IMR-90 (cell line): Measurements from ENCODE around the gene WDR81. TPM values are rescaled to one million over a fixed set of nuclear protein-coding genes. Genes with fewer than 3 reads are reported as not detected.

Experiments
- ATAC-seq: fragments of 200-7000 bp; cut with Tn5 transposase; 2 replicates; pipeline ENCODE4 v1.9.1; 2020; ENCODE audit warnings: low read depth, mild to moderate bottlenecking, moderate library complexity
- BruUV-seq: library from RNA; stranded (reverse); fragments of 400-500 nt; replicated peaks from 2 replicates; lab custom pipeline; 2021; lab: Mats Ljungman, UMichigan
- CTCF ChIA-PET: fragments of 300-600 bp; formaldehyde crosslinking; extraction: SDS; loops from one replicate; lab custom pipeline; 2021; ENCODE audit warnings: antibody characterized with exemption; lab: Yijun Ruan, JAX
- POLR2A ChIA-PET: fragments of 300-600 bp; sonication (Branson Sonifier 250); formaldehyde crosslinking; loops from one replicate; lab custom pipeline; 2022; ENCODE audit warnings: antibody characterized with exemption; ENCODE audit not compliant: unreplicated experiment; lab: Charles Lee
- DNase-seq: peaks from one replicate; pipeline ENCODE4 v3.0.0; 2013
- H2AFZ ChIP-seq: replicated peaks from 2 replicates; pipeline ENCODE3; 2013; ENCODE audit warnings: low read length, mild to moderate bottlenecking; ENCODE audit not compliant: poor library complexity
- H2AK5ac ChIP-seq: 2 replicates; pipeline ENCODE4 v1.6.1; 2013; ENCODE audit warnings: low read depth, low read length, inconsistent platforms
- H2AK9ac ChIP-seq: replicated peaks from 2 replicates; pipeline ENCODE3; 2013; ENCODE audit warnings: mild to moderate bottlenecking, low read depth, low read length, moderate library complexity; ENCODE audit not compliant: poor library complexity
- H2BK120ac ChIP-seq: 2 replicates; pipeline ENCODE4 v1.6.1; 2013; ENCODE audit warnings: low read depth, low read length, inconsistent platforms
- H2BK15ac ChIP-seq: 3 replicates; pipeline ENCODE4 v1.6.1; 2013; ENCODE audit warnings: low read depth, low read length, inconsistent platforms
- H2BK20ac ChIP-seq: 2 replicates; pipeline ENCODE4 v1.6.1; 2013; ENCODE audit warnings: low read depth, mild to moderate bottlenecking, inconsistent platforms, low read length, moderate library complexity
- H2BK5ac ChIP-seq: 2 replicates; pipeline ENCODE4 v1.6.1; 2013; ENCODE audit warnings: mild to moderate bottlenecking, low read depth, low read length, inconsistent platforms; ENCODE audit not compliant: poor library complexity, severe bottlenecking
- H3K14ac ChIP-seq: replicated peaks from 2 replicates; pipeline ENCODE4 v1.6.1; 2013; ENCODE audit warnings: low read depth, low read length, inconsistent platforms
- H3K18ac ChIP-seq: 2 replicates; pipeline ENCODE4 v1.6.1; 2013; ENCODE audit warnings: low read depth, low read length, control low read depth
- H3K23ac ChIP-seq: 2 replicates; pipeline ENCODE4 v1.6.1; 2013; ENCODE audit warnings: low read depth, low read length, inconsistent platforms
- H3K27ac ChIP-seq: 2 replicates; pipeline ENCODE4 v1.5.1; 2013; ENCODE audit warnings: mild to moderate bottlenecking, control low read depth, low read length; ENCODE audit not compliant: insufficient read depth
- H3K27me3 ChIP-seq: 2 replicates; pipeline ENCODE4 v1.6.1; 2013; ENCODE audit warnings: low read length; ENCODE audit not compliant: control insufficient read depth, insufficient read depth
- H3K36me3 ChIP-seq: 2 replicates; pipeline ENCODE4 v1.6.1; 2013; ENCODE audit warnings: low read length, mixed read lengths; ENCODE audit not compliant: control insufficient read depth, insufficient read depth
- H3K4ac ChIP-seq: 2 replicates; pipeline ENCODE4 v1.6.1; 2013; ENCODE audit warnings: low read depth, low read length, inconsistent platforms
- H3K4me1 ChIP-seq: 2 replicates; pipeline ENCODE4 v1.6.1; 2013; ENCODE audit warnings: low read length, mixed read lengths; ENCODE audit not compliant: control insufficient read depth, insufficient read depth
- H3K4me2 ChIP-seq: 2 replicates; pipeline ENCODE4 v1.6.1; 2013; ENCODE audit warnings: low read depth, mild to moderate bottlenecking, control low read depth, low read length, moderate library complexity
- H3K4me3 ChIP-seq: 2 replicates; pipeline ENCODE4 v1.5.1; 2013; ENCODE audit warnings: low read depth, mild to moderate bottlenecking, control low read depth, low read length, moderate library complexity; ENCODE audit not compliant: insufficient read depth
- H3K56ac ChIP-seq: 2 replicates; pipeline ENCODE4 v1.6.1; 2013; ENCODE audit warnings: low read length, inconsistent platforms; ENCODE audit not compliant: insufficient read depth; ENCODE audit errors: extremely low read depth
- H3K79me1 ChIP-seq, 2 experiments: 2 replicates each; pipeline ENCODE4 v1.6.1; 2013; ENCODE audit warnings: low read length in 2 of 2, inconsistent platforms in 1 of 2, low read depth in 1 of 2
- H3K9ac ChIP-seq: 2 replicates; pipeline ENCODE4 v1.6.1; 2013; ENCODE audit warnings: low read depth, low read length, control low read depth
- H3K9me1 ChIP-seq: 2 replicates; pipeline ENCODE4 v1.6.1; 2013; ENCODE audit warnings: low read length, inconsistent platforms; ENCODE audit not compliant: insufficient read depth
- H3K9me3 ChIP-seq: 2 replicates; pipeline ENCODE4 v1.6.1; 2013; ENCODE audit warnings: low read length; ENCODE audit not compliant: control insufficient read depth, insufficient read depth
- H4K20me1 ChIP-seq: 2 replicates; pipeline ENCODE4 v1.6.1; 2013; ENCODE audit warnings: low read length, inconsistent platforms; ENCODE audit not compliant: insufficient read depth
- H4K5ac ChIP-seq: 2 replicates; pipeline ENCODE4 v1.6.1; 2013; ENCODE audit warnings: mild to moderate bottlenecking, low read depth, low read length, control low read depth
- H4K8ac ChIP-seq, 2 experiments: 2 replicates each; pipeline ENCODE4 v1.6.1; 2013; ENCODE audit warnings: low read depth in 2 of 2, low read length in 2 of 2, control low read depth in 1 of 2, inconsistent platforms in 1 of 2
- H4K91ac ChIP-seq: 2 replicates; pipeline ENCODE4 v1.6.1; 2013; ENCODE audit warnings: low read depth, low read length, inconsistent platforms; ENCODE audit not compliant: insufficient read depth
- BHLHE40 ChIP-seq: fragments of 150-350 bp; IDR thresholded peaks from 2 replicates; pipeline ENCODE4 v1.6.1; 2016; ENCODE audit warnings: mild to moderate bottlenecking, low read depth, low read length
- CHD1 ChIP-seq: IDR thresholded peaks from 2 replicates; pipeline ENCODE4 v1.6.1; 2012; ENCODE audit warnings: low read depth, low read length, improper control_type of control experiment
- ELK1 ChIP-seq: fragments of 150-350 bp; IDR thresholded peaks from 2 replicates; pipeline ENCODE4 v1.6.1; 2016; ENCODE audit warnings: low read depth, mild to moderate bottlenecking, low read length, moderate library complexity, borderline replicate concordance
- FOS ChIP-seq: fragments of 150-350 bp; IDR thresholded peaks from 2 replicates; pipeline ENCODE4 v1.6.1; 2016; ENCODE audit warnings: low read depth, low read length
- MAZ ChIP-seq: IDR thresholded peaks from 2 replicates; pipeline ENCODE4 v1.6.1; 2012; ENCODE audit warnings: low read depth, mild to moderate bottlenecking, low read length, improper control_type of control experiment, moderate library complexity, borderline replicate concordance
- MXI1 ChIP-seq: IDR thresholded peaks from 2 replicates; pipeline ENCODE4 v1.6.1; 2012; ENCODE audit warnings: low read depth, mild to moderate bottlenecking, low read length, moderate library complexity, borderline replicate concordance
- NFE2L2 ChIP-seq: fragments of 150-350 bp; IDR thresholded peaks from 2 replicates; pipeline ENCODE4 v1.6.1; 2016; ENCODE audit warnings: low read depth, mild to moderate bottlenecking, low read length
- POLR2A ChIP-seq: IDR thresholded peaks from 2 replicates; pipeline ENCODE4 v1.6.1; 2012; ENCODE audit warnings: mild to moderate bottlenecking, low read depth, low read length
- RAD21 ChIP-seq: IDR thresholded peaks from 2 replicates; pipeline ENCODE4 v1.6.1; 2012; ENCODE audit warnings: low read length, improper control_type of control experiment
- RCOR1 ChIP-seq: IDR thresholded peaks from 2 replicates; pipeline ENCODE4 v1.6.1; 2012; ENCODE audit warnings: mild to moderate bottlenecking, low read length, improper control_type of control experiment; ENCODE audit not compliant: insufficient replicate concordance
- RFX5 ChIP-seq: IDR thresholded peaks from 2 replicates; pipeline ENCODE4 v1.8.0; 2012; ENCODE audit warnings: low read depth, mild to moderate bottlenecking, low read length, moderate library complexity
- USF2 ChIP-seq: fragments of 150-350 bp; IDR thresholded peaks from 2 replicates; pipeline ENCODE4 v1.6.1; 2017; ENCODE audit warnings: mild to moderate bottlenecking, antibody characterized with exemption, low read length, low read depth
- WGBS, 2 experiments: methylation state at CpG; one replicate each; pipeline versions ENCODE4 v1.1.5 to v1.1.7; 2013; ENCODE audit warnings: missing lambda C conversion rate in 2 of 2; ENCODE audit not compliant: insufficient read length in 1 of 2; ENCODE audit errors: extremely low coverage in 2 of 2; 5-methylcytosine and 5-hydroxymethylcytosine counted together
- dilution Hi-C: fragments of 300-500 bp; cut with HindIII; formaldehyde crosslinking; loops from one replicate; pipeline ENCODE4 v1.14.3; 2018; ENCODE audit warnings: low sequenced_read_pairs; ENCODE audit not compliant: unreplicated experiment
- in situ Hi-C: fragments of 300-500 bp; cut with MboI; formaldehyde crosslinking; loops from 3 replicates; pipeline ENCODE4 v1.14.3; 2019; ENCODE audit warnings: low sequenced_read_pairs, inconsistent platforms, mixed read lengths
- intact Hi-C: fragments of 100-400 bp; cut with micrococcal nuclease; formaldehyde crosslinking; loops from 2 replicates; pipeline ENCODE4 v1.10.0; 2022
- polyA plus RNA-seq, 3 experiments: library from polyadenylated mRNA; depleted of rRNA; stranded (reverse); fragments of >200 nt; gene quantifications; 2 replicates each; pipeline ENCODE4 v1.2.3, GENCODE V29; 2012; ENCODE audit warnings: low replicate concordance in 1 of 3
- total RNA-seq: library from RNA; depleted of rRNA; stranded (reverse); fragments of >200 nt; gene quantifications from 2 replicates; pipeline ENCODE4 v1.2.3, GENCODE V29; 2012
- TF ChIP-seq, protein P1 (sequence below): conservative IDR thresholded peaks from 2 replicates; pipeline ENCODE4 v1.5.1; 2012; ENCODE audit warnings: mild to moderate bottlenecking, low read depth, low read length, improper control_type of control experiment

WDR81 gene
- total and polyA plus RNA-seq, 2 of the 4 experiments (the other 2 are of a cell fraction) = 3.0 to 8.4 TPM

- no peak overlapping the region for H2BK120ac ChIP-seq
These were observed 3.5 kb downstream of the WDR81 start for GRCh38 chr17:1727876-1728630.

More at GRCh38 chr17:1727876-1728630, 3.5 kb downstream of the WDR81 start:
- Histone ChIP-seq H3K9ac (no peak overlapping the region), H3K4me3 (no peak overlapping the region), H3K27ac (no peak overlapping the region), H2BK15ac (no peak overlapping the region), H3K14ac (no peak overlapping the region), H2AK9ac (no peak overlapping the region), H3K4ac (no peak overlapping the region), H2BK20ac (no peak overlapping the region), H3K4me1 (peaks cover 9% of the 10 kb centered on the region), H4K91ac (no peak overlapping the region), H3K79me1 (peaks cover 10 to 28% of the 10 kb centered on the region in 2 experiments), H2BK5ac (no peak overlapping the region), H3K18ac (no peak overlapping the region), H3K9me1 (peaks cover 11% of the 10 kb centered on the region), H2AFZ (no peak overlapping the region), H2AK5ac (no peak overlapping the region), H3K36me3 (peaks cover 30% of the 10 kb centered on the region; the same call in 1 of the 2 replicates), H3K23ac (no peak overlapping the region), H4K5ac (no peak overlapping the region), H3K9me3 (no peaks in the 10 kb centered on the region), H3K4me2 (no peak overlapping the region), H4K8ac (no peak overlapping the region), H3K27me3 (no peaks in the 10 kb centered on the region), H3K56ac (no peak overlapping the region), H4K20me1 (no peaks in the 10 kb centered on the region)
- POLR2A ChIA-PET = interaction anchor here (0.5 to 1.1 kb wide), 2 partner anchors 12 to 194 kb away, joined by 3 read pairs; no protein-coding TSS in a partner anchor
- TF ChIP-seq RCOR1 (no peak), NFE2L2 (no peak), RAD21 (no peak), BHLHE40 (no peak), ELK1 (no peak), MAZ (no peak), FOS (no peak), CHD1 (no peak), MXI1 (no peak), RFX5 (no peak), POLR2A (no peak), USF2 (no peak)
- TF ChIP-seq, protein P1, sequence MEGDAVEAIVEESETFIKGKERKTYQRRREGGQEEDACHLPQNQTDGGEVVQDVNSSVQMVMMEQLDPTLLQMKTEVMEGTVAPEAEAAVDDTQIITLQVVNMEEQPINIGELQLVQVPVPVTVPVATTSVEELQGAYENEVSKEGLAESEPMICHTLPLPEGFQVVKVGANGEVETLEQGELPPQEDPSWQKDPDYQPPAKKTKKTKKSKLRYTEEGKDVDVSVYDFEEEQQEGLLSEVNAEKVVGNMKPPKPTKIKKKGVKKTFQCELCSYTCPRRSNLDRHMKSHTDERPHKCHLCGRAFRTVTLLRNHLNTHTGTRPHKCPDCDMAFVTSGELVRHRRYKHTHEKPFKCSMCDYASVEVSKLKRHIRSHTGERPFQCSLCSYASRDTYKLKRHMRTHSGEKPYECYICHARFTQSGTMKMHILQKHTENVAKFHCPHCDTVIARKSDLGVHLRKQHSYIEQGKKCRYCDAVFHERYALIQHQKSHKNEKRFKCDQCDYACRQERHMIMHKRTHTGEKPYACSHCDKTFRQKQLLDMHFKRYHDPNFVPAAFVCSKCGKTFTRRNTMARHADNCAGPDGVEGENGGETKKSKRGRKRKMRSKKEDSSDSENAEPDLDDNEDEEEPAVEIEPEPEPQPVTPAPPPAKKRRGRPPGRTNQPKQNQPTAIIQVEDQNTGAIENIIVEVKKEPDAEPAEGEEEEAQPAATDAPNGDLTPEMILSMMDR = no peak
- no peak for DNase-seq
- intact Hi-C loops (no loop called here), dilution Hi-C loops (no loop called here), in situ Hi-C loops (no loop called here)
- ATAC-seq = no peak
- no TSS peak for BruUV-seq
- 83% methylated on average over 19 of the region's 28 CpGs; no CpG with 5 or more reads in 1 of the 2 experiments for WGBS, 2 experiments
- CTCF ChIA-PET = no interaction called here
